ACC112 (cell line): ENCODE data around the gene IL17RC.

Experiments used
- H2AFZ ChIP-seq: fragments of 200-600 bp; sonication (generic); one replicate; pipeline ENCODE4 v1.6.0; 2017; ENCODE audit warnings: antibody characterized with exemption, low read length; ENCODE audit not compliant: unreplicated experiment
- H3K27ac ChIP-seq: fragments of 200-600 bp; sonication (generic); 2 replicates; pipeline ENCODE4 v1.5.1; 2014; ENCODE audit warnings: low read depth, mild to moderate bottlenecking, antibody characterized with exemption, low read length, moderate library complexity
- H3K27me3 ChIP-seq: fragments of 200-600 bp; sonication (generic); 2 replicates; pipeline ENCODE4 v1.6.1; 2014; ENCODE audit warnings: mild to moderate bottlenecking, antibody characterized with exemption, low read length, moderate library complexity, mixed read lengths; ENCODE audit not compliant: insufficient read depth
- H3K36me3 ChIP-seq: fragments of 200-600 bp; sonication (generic); 2 replicates; pipeline ENCODE4 v1.6.1; 2016; ENCODE audit warnings: mild to moderate bottlenecking, antibody characterized with exemption, low read length, moderate library complexity, mixed read lengths; ENCODE audit not compliant: insufficient read depth
- H3K4me1 ChIP-seq: fragments of 200-600 bp; sonication (generic); one replicate; pipeline ENCODE4 v1.6.1; 2016; ENCODE audit warnings: low read length, mixed read lengths; ENCODE audit not compliant: insufficient read depth, unreplicated experiment, control insufficient read depth
- H3K4me3 ChIP-seq: fragments of 200-600 bp; sonication (generic); 2 replicates; pipeline ENCODE4 v1.5.1; 2014; ENCODE audit warnings: mild to moderate bottlenecking, low read depth, low read length
- H3K79me2 ChIP-seq: fragments of 200-600 bp; sonication (generic); one replicate; pipeline ENCODE4 v1.6.0; 2016; ENCODE audit warnings: low read length; ENCODE audit not compliant: control insufficient read depth, unreplicated experiment, insufficient read depth

Gene IL17RC

GRCh38 chr3:9947025-9947995 lies 30.4 kb downstream of the IL17RC start:
- H3K36me3 ChIP-seq: no peaks in the 10 kb centered on the region
- peak overlapping the region; percentile 82 for H2AFZ ChIP-seq

GRCh38 chr3:9948586-9948985 lies 31.7 kb downstream of the IL17RC start:
- no peak overlapping the region for H3K4me3 ChIP-seq
- peaks cover 6% of the 10 kb centered on the region for H3K4me1 ChIP-seq
- no peak overlapping the region for H3K27ac ChIP-seq
- no peaks in the 10 kb centered on the region for H3K27me3 ChIP-seq
- H3K79me2 ChIP-seq: no peaks in the 10 kb centered on the region
- no peak overlapping the region for H2AFZ ChIP-seq
- no peaks in the 10 kb centered on the region for H3K36me3 ChIP-seq

More at GRCh38 chr3:9947025-9947995, 30.4 kb downstream of the IL17RC start:
- H3K4me3 ChIP-seq: peak overlapping the region; percentile 86
- H3K27ac ChIP-seq: peak overlapping the region; percentile 48; the same call in 1 of the 2 replicates
- H3K4me1 ChIP-seq: peaks cover 6% of the 10 kb centered on the region
- no peaks in the 10 kb centered on the region for H3K27me3 ChIP-seq
- no peaks in the 10 kb centered on the region for H3K79me2 ChIP-seq

GRCh38 chr3:9949115-9949514 lies 32.2 kb downstream of the IL17RC start:
- Histone ChIP-seq H2AFZ (no peak overlapping the region), H3K79me2 (no peaks in the 10 kb centered on the region), H3K27me3 (no peaks in the 10 kb centered on the region), H3K27ac (no peak overlapping the region), H3K4me1 (peaks cover 6% of the 10 kb centered on the region), H3K36me3 (no peaks in the 10 kb centered on the region), H3K4me3 (no peak overlapping the region)

GRCh38 chr3:9949626-9950025 lies 32.7 kb downstream of the IL17RC start:
- no peaks in the 10 kb centered on the region for H3K27me3 ChIP-seq
- peaks cover 10% of the 10 kb centered on the region for H3K4me1 ChIP-seq
- no peaks in the 10 kb centered on the region for H3K79me2 ChIP-seq
- H2AFZ ChIP-seq: no peak overlapping the region
- no peak overlapping the region for H3K27ac ChIP-seq
- H3K36me3 ChIP-seq: no peaks in the 10 kb centered on the region
- H3K4me3 ChIP-seq: no peak overlapping the region

- Histone ChIP-seq H2AFZ (no peak overlapping the region), H3K4me3 (no peak overlapping the region; the same call in 1 of the 2 replicates), H3K36me3 (no peaks in the 10 kb centered on the region), H3K79me2 (no peaks in the 10 kb centered on the region), H3K27me3 (no peaks in the 10 kb centered on the region), H3K4me1 (peaks cover 25% of the 10 kb centered on the region), H3K27ac (no peak overlapping the region)
Measured at GRCh38 chr3:9951126-9951525, 34.2 kb downstream of the IL17RC start.

- H3K27ac ChIP-seq: no peak overlapping the region
- no peaks in the 10 kb centered on the region for H3K36me3 ChIP-seq
- H3K27me3 ChIP-seq: no peaks in the 10 kb centered on the region
- H3K4me3 ChIP-seq: peak overlapping the region; percentile 83
- no peak overlapping the region for H2AFZ ChIP-seq
- no peaks in the 10 kb centered on the region for H3K79me2 ChIP-seq
- peaks cover 27% of the 10 kb centered on the region for H3K4me1 ChIP-seq
Measured at GRCh38 chr3:9951598-9951961, 34.7 kb downstream of the IL17RC start.

- H3K4me3 ChIP-seq: peak within 1 kb of the TSS; percentile 83
- peaks cover 27% of the 10 kb centered on the region for H3K4me1 ChIP-seq
- H3K27me3 ChIP-seq: no peaks in the 10 kb centered on the region
- no peaks in the 10 kb centered on the region for H3K36me3 ChIP-seq
- H3K27ac ChIP-seq: no peak within 1 kb of the TSS
- H3K79me2 ChIP-seq: no peaks in the 10 kb centered on the region
- no peak within 1 kb of the TSS for H2AFZ ChIP-seq
Measured at GRCh38 chr3:9951962-9952805, 35.3 kb downstream of the IL17RC start, which contains the start of gene PRRT3. Gene PRRT3, minus strand, starts transcription at chr3:9952408. Its CDS starts 2,293 bp downstream, at chr3:9950115.

- Histone ChIP-seq H3K27me3 (no peaks in the 10 kb centered on the region), H3K27ac (no peak overlapping the region), H3K79me2 (no peaks in the 10 kb centered on the region), H3K36me3 (no peaks in the 10 kb centered on the region), H3K4me1 (peaks cover 22% of the 10 kb centered on the region), H3K4me3 (no peak overlapping the region), H2AFZ (no peak overlapping the region)
Measured at GRCh38 chr3:9955067-9955502, 38.2 kb downstream of the IL17RC start.

GRCh38 chr3:9955611-9956352 lies 38.9 kb downstream of the IL17RC start:
- Histone ChIP-seq H2AFZ (no peak overlapping the region), H3K27me3 (no peaks in the 10 kb centered on the region), H3K27ac (peak overlapping the region; percentile 49; the same call in 1 of the 2 replicates), H3K79me2 (no peaks in the 10 kb centered on the region), H3K36me3 (no peaks in the 10 kb centered on the region), H3K4me1 (peaks cover 22% of the 10 kb centered on the region), H3K4me3 (no peak overlapping the region)

GRCh38 chr3:9957214-9957613 lies 40.3 kb downstream of the IL17RC start:
- Histone ChIP-seq H3K36me3 (no peaks in the 10 kb centered on the region), H3K79me2 (no peaks in the 10 kb centered on the region), H3K4me3 (no peak overlapping the region), H3K27me3 (no peaks in the 10 kb centered on the region), H3K4me1 (peaks cover 22% of the 10 kb centered on the region), H3K27ac (no peak overlapping the region), H2AFZ (no peak overlapping the region)
